PC-9 (cell line): ENCODE results near the gene RAET1E. TPM values are rescaled to one million over a fixed set of nuclear protein-coding genes. Genes with fewer than 3 reads are reported as not detected.

Experiments used
- BruUV-seq: library from RNA; stranded (reverse); fragments of 400-500 nt; replicated peaks from 2 replicates; lab custom pipeline; 2021; lab: Mats Ljungman, UMichigan
- CTCF ChIA-PET: fragments of 300-600 bp; sonication (Branson Sonifier 250); formaldehyde crosslinking; loops from one replicate; lab custom pipeline; 2022; ENCODE audit warnings: antibody characterized with exemption; lab: Charles Lee
- POLR2A ChIA-PET: fragments of 300-600 bp; sonication (Branson Sonifier 250); formaldehyde crosslinking; loops from one replicate; lab custom pipeline; 2022; ENCODE audit warnings: antibody characterized with exemption; ENCODE audit not compliant: unreplicated experiment; lab: Charles Lee
- DNase-seq, 2 experiments: peaks; one replicate each; pipeline versions ENCODE4 v3.0.0 to v3.0.0-alpha.2; 2015 to 2022; ENCODE audit warnings: mixed read lengths in 1 of 2
- H2AFZ ChIP-seq: fragments of 200-600 bp; sonication (generic); 2 replicates; pipeline ENCODE4 v1.8.1; 2017; ENCODE audit warnings: antibody characterized with exemption
- H3F3A ChIP-seq: fragments of 200-600 bp; sonication (generic); 2 replicates; pipeline ENCODE4 v1.8.1; 2017; ENCODE audit warnings: antibody characterized with exemption, mild to moderate bottlenecking, low read depth; ENCODE audit not compliant: insufficient read depth
- H3K27ac ChIP-seq: fragments of 200-600 bp; sonication (generic); 2 replicates; pipeline ENCODE4 v1.6.1; 2016; ENCODE audit warnings: mixed run types
- H3K27me3 ChIP-seq: fragments of 200-600 bp; sonication (generic); 2 replicates; pipeline ENCODE4 v1.6.1; 2016; ENCODE audit warnings: low read depth, mixed run types; ENCODE audit not compliant: insufficient read depth
- H3K36me3 ChIP-seq: fragments of 200-600 bp; sonication (generic); 2 replicates; pipeline ENCODE4 v1.6.1; 2016; ENCODE audit warnings: low read depth, mixed run types
- H3K4me1 ChIP-seq: fragments of 200-600 bp; sonication (generic); replicated peaks from 2 replicates; pipeline ENCODE4 v1.6.1; 2016; ENCODE audit warnings: mixed run types; ENCODE audit not compliant: insufficient read depth
- H3K4me2 ChIP-seq: fragments of 200-600 bp; sonication (generic); 2 replicates; pipeline ENCODE4 v1.6.1; 2017; ENCODE audit warnings: mixed run types
- H3K4me3 ChIP-seq: fragments of 200-600 bp; sonication (generic); 2 replicates; pipeline ENCODE4 v1.6.1; 2016; ENCODE audit warnings: mixed run types
- H3K79me2 ChIP-seq: fragments of 200-600 bp; sonication (generic); 2 replicates; pipeline ENCODE4 v1.6.1; 2017; ENCODE audit warnings: low read depth, mixed run types
- H3K9me2 ChIP-seq: fragments of 200-600 bp; sonication (generic); 2 replicates; pipeline ENCODE4 v1.8.1; 2017; ENCODE audit warnings: mild to moderate bottlenecking; ENCODE audit not compliant: insufficient read depth
- H3K9me3 ChIP-seq: fragments of 200-600 bp; sonication (generic); 2 replicates; pipeline ENCODE4 v1.8.1; 2016; ENCODE audit warnings: low read depth; ENCODE audit not compliant: insufficient read depth
- H4K20me1 ChIP-seq: fragments of 200-600 bp; sonication (generic); 2 replicates; pipeline ENCODE4 v1.8.1; 2017; ENCODE audit not compliant: insufficient read depth
- EZH2 ChIP-seq: fragments of 200-600 bp; sonication (generic); IDR thresholded peaks from 2 replicates; pipeline ENCODE4 v1.8.0; 2017; ENCODE audit warnings: antibody characterized with exemption, low read depth
- intact Hi-C: fragments of 100-400 bp; cut with micrococcal nuclease; formaldehyde crosslinking; loops from one replicate; pipeline ENCODE4 v1.10.0; 2022; ENCODE audit not compliant: unreplicated experiment
- total RNA-seq: library from RNA; stranded (reverse); gene quantifications from 2 replicates; pipeline ENCODE4 v1.2.3, GENCODE V29; 2021
- TF ChIP-seq, protein P1 (sequence below): fragments of 200-600 bp; sonication (generic); conservative IDR thresholded peaks from 2 replicates; pipeline ENCODE4 v1.6.1; 2017; ENCODE audit warnings: mixed run types, antibody characterized with exemption, mild to moderate bottlenecking, moderate library complexity

Gene RAET1E
- total RNA-seq, 1 experiment from 2014 or later = 0.20 TPM

DNA sequence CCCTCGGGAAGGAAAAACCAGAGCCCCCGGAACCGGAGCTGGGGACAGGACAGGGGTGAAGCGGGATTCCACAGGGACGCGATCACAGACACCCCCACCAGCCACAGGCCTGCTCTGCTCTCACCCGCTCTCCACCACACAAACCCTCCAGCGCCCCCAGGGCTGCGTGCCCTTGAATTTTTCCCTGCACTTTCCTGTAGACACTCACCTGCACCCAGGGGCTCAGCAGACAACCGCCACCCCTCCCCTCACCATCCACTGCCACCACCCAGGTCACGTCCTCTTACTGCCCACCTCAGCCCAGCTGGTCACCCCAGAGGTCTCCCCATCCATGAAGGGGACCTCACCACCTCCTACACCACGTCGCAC is 44.5 kb upstream of the RAET1E start:
- no peak overlapping the region for H3K27ac ChIP-seq
- CTCF ChIA-PET = no interaction called here
- intact Hi-C loops = no loop called here

DNA sequence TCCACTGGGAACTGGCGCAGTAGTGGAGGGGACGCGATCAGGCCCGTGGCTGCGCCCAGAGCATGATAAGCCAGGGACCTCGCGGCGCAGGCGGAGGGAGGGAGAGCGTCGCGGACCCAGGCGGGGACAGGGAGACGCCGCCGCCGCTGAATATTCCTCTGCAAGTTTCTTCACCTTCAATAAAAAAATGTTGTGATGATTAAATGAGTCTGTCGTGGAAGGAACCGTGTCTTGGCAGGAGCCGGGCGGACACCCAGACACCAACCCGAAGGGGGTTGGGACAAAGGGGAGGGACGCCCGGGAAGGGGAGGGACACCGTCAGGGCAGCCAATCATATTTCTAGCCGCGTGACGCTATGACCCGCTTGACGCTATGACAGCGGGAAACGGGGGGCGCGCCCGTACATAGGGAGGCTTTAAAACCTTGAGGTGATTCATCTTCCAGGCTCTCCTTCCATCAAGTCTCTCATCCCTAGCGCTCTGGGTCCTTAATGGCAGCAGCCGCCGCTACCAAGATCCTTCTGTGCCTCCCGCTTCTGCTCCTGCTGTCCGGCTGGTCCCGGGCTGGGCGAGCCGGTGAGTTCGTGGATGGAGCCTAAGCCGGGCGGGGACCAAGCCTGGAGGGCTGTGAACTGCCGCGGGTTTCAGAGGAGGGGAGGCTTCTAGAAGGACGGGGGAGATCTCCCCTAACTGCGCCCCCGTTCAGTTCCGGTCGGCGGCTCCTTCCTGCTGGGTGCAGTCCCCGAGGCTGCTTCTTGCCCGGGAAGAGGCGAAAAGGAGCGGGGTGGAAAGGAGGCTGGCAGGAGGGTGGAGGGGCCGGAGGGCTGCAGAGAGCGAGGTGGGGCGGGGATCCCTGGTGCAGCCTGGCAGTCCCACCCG is 43.9 kb upstream of the RAET1E start, which contains the start of gene ULBP2:
Gene ULBP2, plus strand, starts transcription at position 432 of the 878 bp plus-strand sequence. Its CDS starts 59 bp downstream, at position 491.
- no peak within 1 kb of the TSS for H3K27ac ChIP-seq
- H2AFZ ChIP-seq = peak within 1 kb of the TSS; percentile 94
- ChIA-PET POLR2A (no interaction called here), CTCF (no interaction called here)
- H3K36me3 ChIP-seq = no peaks in the 10 kb centered on the region
- intact Hi-C loops = no loop called here
- 0 out of 2 replicates have a peak, but pooled peaks cover 5% of the 10 kb centered on the region for H3K4me1 ChIP-seq
- TF ChIP-seq EZH2 = no peak
- TF ChIP-seq, protein P1, sequence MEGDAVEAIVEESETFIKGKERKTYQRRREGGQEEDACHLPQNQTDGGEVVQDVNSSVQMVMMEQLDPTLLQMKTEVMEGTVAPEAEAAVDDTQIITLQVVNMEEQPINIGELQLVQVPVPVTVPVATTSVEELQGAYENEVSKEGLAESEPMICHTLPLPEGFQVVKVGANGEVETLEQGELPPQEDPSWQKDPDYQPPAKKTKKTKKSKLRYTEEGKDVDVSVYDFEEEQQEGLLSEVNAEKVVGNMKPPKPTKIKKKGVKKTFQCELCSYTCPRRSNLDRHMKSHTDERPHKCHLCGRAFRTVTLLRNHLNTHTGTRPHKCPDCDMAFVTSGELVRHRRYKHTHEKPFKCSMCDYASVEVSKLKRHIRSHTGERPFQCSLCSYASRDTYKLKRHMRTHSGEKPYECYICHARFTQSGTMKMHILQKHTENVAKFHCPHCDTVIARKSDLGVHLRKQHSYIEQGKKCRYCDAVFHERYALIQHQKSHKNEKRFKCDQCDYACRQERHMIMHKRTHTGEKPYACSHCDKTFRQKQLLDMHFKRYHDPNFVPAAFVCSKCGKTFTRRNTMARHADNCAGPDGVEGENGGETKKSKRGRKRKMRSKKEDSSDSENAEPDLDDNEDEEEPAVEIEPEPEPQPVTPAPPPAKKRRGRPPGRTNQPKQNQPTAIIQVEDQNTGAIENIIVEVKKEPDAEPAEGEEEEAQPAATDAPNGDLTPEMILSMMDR = no peak
- H3F3A ChIP-seq = no peaks in the 10 kb centered on the region; the same call in 1 of the 2 replicates
- DNase-seq = peak; percentile 75 to 78
- H3K9me3 ChIP-seq = no peaks in the 10 kb centered on the region
- no peaks in the 10 kb centered on the region for H3K27me3 ChIP-seq
- no peaks in the 10 kb centered on the region for H3K79me2 ChIP-seq
- H3K9me2 ChIP-seq = no peaks in the 10 kb centered on the region
- BruUV-seq = TSS peak; percentile 22
- no peaks in the 10 kb centered on the region for H4K20me1 ChIP-seq
- peak within 1 kb of the TSS; percentile 91 for H3K4me2 ChIP-seq
- H3K4me3 ChIP-seq = peak within 1 kb of the TSS; percentile 83

More for the DNA sequence above, 44.5 kb upstream of the RAET1E start:
- peak overlapping the region; percentile 83 for H3K4me3 ChIP-seq
- H3K4me2 ChIP-seq = peak overlapping the region; percentile 91
- H2AFZ ChIP-seq = peak overlapping the region; percentile 94
- no peaks in the 10 kb centered on the region for H3F3A ChIP-seq
- no peaks in the 10 kb centered on the region for H3K27me3 ChIP-seq
- H3K9me2 ChIP-seq = no peaks in the 10 kb centered on the region
- no peaks in the 10 kb centered on the region for H3K36me3 ChIP-seq
- no TSS peak for BruUV-seq
- 0 out of 2 replicates have a peak, but pooled peaks cover 5% of the 10 kb centered on the region for H3K4me1 ChIP-seq
- POLR2A ChIA-PET = no interaction called here
- TF ChIP-seq, protein P1 = no peak
- TF ChIP-seq EZH2 = no peak
- no peaks in the 10 kb centered on the region for H3K9me3 ChIP-seq
- H4K20me1 ChIP-seq = no peaks in the 10 kb centered on the region
- no peaks in the 10 kb centered on the region for H3K79me2 ChIP-seq
- no peak for DNase-seq

DNA sequence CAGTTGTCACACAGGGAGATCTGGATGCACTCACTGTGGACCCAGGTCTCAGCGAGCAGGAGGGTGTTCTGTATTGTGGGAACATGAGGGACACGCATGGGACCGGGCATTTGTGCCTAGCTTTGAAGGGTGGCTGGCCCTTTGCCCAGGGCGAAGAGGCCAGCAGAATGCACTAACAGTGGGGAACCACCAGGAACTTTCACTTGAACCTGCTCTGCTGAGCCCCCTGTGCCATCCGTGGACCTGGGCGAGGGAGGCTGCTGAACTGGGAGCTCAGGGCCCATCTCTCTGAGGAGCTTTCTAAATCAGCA is 42.7 kb upstream of the RAET1E start:
- DNase-seq = no peak
- Histone ChIP-seq H3K9me3 (no peaks in the 10 kb centered on the region), H3K27ac (no peak overlapping the region), H3K9me2 (no peaks in the 10 kb centered on the region), H3K4me1 (0 out of 2 replicates have a peak, but pooled peaks cover 5% of the 10 kb centered on the region), H3K27me3 (no peaks in the 10 kb centered on the region), H3K4me2 (no peak overlapping the region), H3K36me3 (no peaks in the 10 kb centered on the region), H3K79me2 (no peaks in the 10 kb centered on the region), H3K4me3 (no peak overlapping the region), H3F3A (no peaks in the 10 kb centered on the region; the same call in 1 of the 2 replicates), H4K20me1 (no peaks in the 10 kb centered on the region), H2AFZ (no peak overlapping the region)
- ChIA-PET CTCF (no interaction called here), POLR2A (no interaction called here)
- TF ChIP-seq EZH2 = no peak
- TF ChIP-seq, protein P1 = no peak
- intact Hi-C loops = no loop called here
- BruUV-seq = no TSS peak
